ENCODE data around the gene IFT80. TPM values are rescaled to one million over a fixed set of nuclear protein-coding genes. Genes with fewer than 3 reads are reported as not detected.

The IFT80 gene
- total RNA-seq (2014; rRNA removed; shearing (Covaris generic)) (33.0 and 41.9 TPM in 2 replicates), polyA plus RNA-seq (2016; fragmentation: Nextera tagmentation; extraction: Ambion mirVana) (13.0 and 14.1 TPM in 2 replicates)
- long read RNA-seq, full-length matches to known transcripts: 2 of 5 reads
- long read RNA-seq, partial matches to known transcripts: 0 of 5 reads
- long read RNA-seq, other reads (novel, unspliced or antisense): 3 of 5 reads

GRCh38 chr3:160399125-160400029 lies at the start of gene IFT80, which contains the start of gene SMC4:
Gene IFT80 (minus strand): TSS chr3:160399225. CDS start chr3:160384600, 14,625 bp downstream.
Gene SMC4 (plus strand): TSS chr3:160399650. CDS start chr3:160400827, 1,177 bp downstream.
- Histone ChIP-seq H3K79me2 (replicated peaks; ENCODE audit: insufficient read depth) (peaks cover 72% of the 10 kb centered on the region), H3K9me2 (ENCODE audit: insufficient read depth) (no peaks in the 10 kb centered on the region), H3K27ac (ENCODE audit: low read depth) (peak within 1 kb of the TSS; percentile 94), H3K4me3 (peak within 1 kb of the TSS; percentile 60), H3K36me3 (ENCODE audit: insufficient read depth) (no peaks in the 10 kb centered on the region; the same call in 1 of the 2 replicates), H3F3A (replicated peaks; ENCODE audit: low read depth) (no peaks in the 10 kb centered on the region), H3K27me3 (ENCODE audit: insufficient read depth) (no peaks in the 10 kb centered on the region), H3K4me1 (ENCODE audit: insufficient read depth) (peaks cover 14% of the 10 kb centered on the region; the same call in 1 of the 2 replicates), H3K4me2 (peak within 1 kb of the TSS; percentile 81), H4K20me1 (replicated peaks; ENCODE audit: insufficient read depth) (peaks cover 31% of the 10 kb centered on the region), H2AFZ (no peak within 1 kb of the TSS)
- Mint-ChIP-seq H3K27ac (peak within 1 kb of the TSS; percentile 98), H3K9me3 (peaks cover 4% of the 10 kb centered on the region; the same call in 1 of the 3 replicates), H3K4me3 (peak within 1 kb of the TSS; percentile 98), H3K27me3 (ENCODE audit: insufficient read depth, low read depth, poor library complexity) (peaks cover 21% of the 10 kb centered on the region), H3K4me1 (peaks cover 25% of the 10 kb centered on the region), H3K36me3 (ENCODE audit: low read depth) (peaks cover 26% of the 10 kb centered on the region)
- DNase-seq (ENCODE audit: low spot score) (peak; percentile 98), ATAC-seq (peak; percentile 85)
- TF ChIP-seq ZNF331 (CRISPR knock-in tag; IDR thresholded peaks at IDR 0.05; ENCODE audit: low read depth) (no peak), CREB1 (CRISPR knock-in tag; IDR thresholded peaks at IDR 0.05; ENCODE audit: low read depth) (peak; percentile 94), NANOG (IDR thresholded peaks at IDR 0.05; ENCODE audit: borderline replicate concordance) (no peak), POLR2AphosphoS5 (IDR thresholded peaks at IDR 0.05; ENCODE audit: low read depth) (peak; percentile 87), JUNB (IDR thresholded peaks at IDR 0.05; ENCODE audit: unreplicated experiment) (no peak), CTCF (conservative IDR thresholded peaks at IDR 0.05; ENCODE audit: low read depth in 2 of 2) (no peak), EZH2 (IDR thresholded peaks at IDR 0.05; ENCODE audit: low read depth, unreplicated experiment) (no peak), STAT1 (IDR thresholded peaks at IDR 0.05; ENCODE audit: unreplicated experiment) (no peak), ETS1 (IDR thresholded peaks at IDR 0.05) (0 out of 2 replicates have a peak, but pooled peaks have one; percentile 34), EZH2phosphoT487 (IDR thresholded peaks at IDR 0.05; ENCODE audit: unreplicated experiment) (no peak), ZNF462 (CRISPR knock-in tag; IDR thresholded peaks at IDR 0.05) (no peak), REST (IDR thresholded peaks at IDR 0.05; ENCODE audit: unreplicated experiment) (no peak)

Data from GM23338 (cell line).